Activated naive CD4-positive, alpha-beta T cell (primary cell): ENCODE measurements around the gene RBM10.
"Not testable (repeated sequence)": the region's sequence is repeated elsewhere in the genome, so short reads cannot be mapped to it uniquely, and the experiment has no call there.

Experiments
- DNase-seq, 4 experiments: peaks; one replicate each; lab custom pipeline; 2025; lab: John Stamatoyannopoulos, UW

RBM10 gene

DNA sequence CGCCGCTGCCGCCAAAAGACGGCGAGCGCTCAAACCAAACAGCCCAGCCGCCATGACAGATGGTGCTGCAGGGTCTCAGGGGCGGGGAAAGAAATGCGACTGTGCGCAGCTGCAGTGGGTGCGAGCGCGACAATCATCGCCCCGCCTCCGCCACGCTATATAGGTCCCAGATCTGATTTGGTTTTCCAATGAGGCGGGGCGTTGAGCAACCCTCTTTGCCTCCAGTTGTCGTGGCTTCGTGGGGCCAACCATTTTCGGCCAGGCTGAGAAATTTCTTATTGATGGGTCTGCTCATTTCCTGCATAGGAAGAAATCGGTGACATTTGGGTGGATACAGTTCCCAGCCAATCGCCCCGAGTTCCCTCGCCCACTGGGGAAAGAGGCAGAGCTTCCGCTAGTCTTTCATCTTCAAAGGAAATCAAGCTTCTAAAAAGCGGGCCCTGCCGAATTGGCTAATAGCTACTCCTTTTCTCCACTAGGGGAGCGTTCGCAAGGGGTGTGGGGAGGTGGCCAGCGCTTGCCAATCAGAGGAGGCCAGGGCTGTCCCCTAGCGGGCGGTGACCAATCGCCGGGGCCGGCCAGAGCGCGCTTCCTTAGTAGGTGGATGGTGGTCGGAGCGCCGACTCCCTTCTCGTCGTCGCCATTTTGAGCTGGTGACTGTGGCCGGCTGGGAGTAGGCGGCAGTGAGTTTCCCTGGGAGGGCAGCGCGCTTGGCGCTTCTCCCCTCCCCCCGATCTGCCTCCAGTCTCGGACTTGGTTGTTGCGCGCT is at the start of gene RBM10, which contains the start of gene NDUFB11:
TSS of gene RBM10 (plus strand) at position 596 of the 769 bp plus-strand sequence. CDS start 2,261 bp downstream, outside the sequence.
TSS of gene NDUFB11 (minus strand) at position 77 of the 769 bp plus-strand sequence. CDS start at position 54, 23 bp downstream.
- peak; percentile 62 to 77 (median 66) for DNase-seq

- no peak for DNase-seq
Observed at GRCh38 chrX:47097018-47097417, 48.0 kb upstream of the RBM10 start.

- no peak for DNase-seq
Observed at GRCh38 chrX:47098338-47099094, 46.5 kb upstream of the RBM10 start.

GRCh38 chrX:47101206-47101605 is 43.8 kb upstream of the RBM10 start:
- DNase-seq: no peak

GRCh38 chrX:47110936-47111615 is 33.9 kb upstream of the RBM10 start:
- DNase-seq: not testable (repeated sequence)

- DNase-seq: no peak
Observed at GRCh38 chrX:47112316-47112954, 32.6 kb upstream of the RBM10 start.

DNA sequence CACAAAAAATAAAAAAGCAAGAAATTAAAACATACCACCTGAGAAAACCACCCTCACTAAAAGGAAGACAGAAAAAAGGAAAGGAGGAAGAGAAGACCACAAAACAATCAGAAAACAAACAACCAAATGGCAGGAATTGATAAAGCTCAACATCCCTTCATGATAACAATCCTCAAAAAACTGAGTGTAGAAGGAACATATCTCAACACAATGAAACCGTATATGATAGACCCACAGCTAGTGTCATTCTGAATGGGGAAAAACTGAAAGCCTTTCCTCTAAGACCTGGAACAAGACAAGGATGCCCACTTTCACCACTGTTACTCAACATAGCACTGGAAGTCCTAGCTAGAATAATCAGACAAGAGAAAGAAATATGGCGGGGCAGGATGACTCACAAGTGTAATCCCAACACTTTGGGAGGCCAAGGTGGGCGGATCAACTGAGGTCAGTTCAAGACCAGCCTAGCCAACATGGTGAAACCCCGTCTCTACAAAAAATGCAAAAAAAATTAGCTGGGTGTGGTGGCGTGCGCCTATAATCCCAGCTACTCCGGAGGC is 28.4 kb upstream of the RBM10 start:
- not testable (repeated sequence) for DNase-seq

DNA sequence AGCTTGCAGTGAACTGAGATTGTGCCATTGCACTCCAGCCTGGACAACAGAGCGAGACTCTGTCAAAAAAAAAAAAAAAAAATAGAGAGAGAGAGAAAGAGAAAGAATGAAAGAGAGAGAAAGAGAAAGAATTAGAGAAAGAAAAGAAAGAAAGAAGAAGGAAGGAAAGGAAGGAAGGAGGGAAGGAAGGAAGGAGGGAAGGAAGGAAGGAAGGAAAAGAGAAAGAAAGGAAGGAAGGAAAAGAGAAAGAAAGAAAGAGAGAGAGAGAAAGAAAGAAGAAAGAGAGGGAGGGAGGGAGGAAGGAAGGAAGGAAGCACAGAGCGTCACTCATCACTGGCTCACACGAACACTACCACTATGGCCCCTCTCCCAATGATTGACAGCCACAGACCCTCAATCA is 20.6 kb upstream of the RBM10 start:
- not testable (repeated sequence) for DNase-seq

- DNase-seq: peak; percentile 57 to 79 (median 70)
Observed at GRCh38 chrX:47129157-47129898, 15.7 kb upstream of the RBM10 start.

DNA sequence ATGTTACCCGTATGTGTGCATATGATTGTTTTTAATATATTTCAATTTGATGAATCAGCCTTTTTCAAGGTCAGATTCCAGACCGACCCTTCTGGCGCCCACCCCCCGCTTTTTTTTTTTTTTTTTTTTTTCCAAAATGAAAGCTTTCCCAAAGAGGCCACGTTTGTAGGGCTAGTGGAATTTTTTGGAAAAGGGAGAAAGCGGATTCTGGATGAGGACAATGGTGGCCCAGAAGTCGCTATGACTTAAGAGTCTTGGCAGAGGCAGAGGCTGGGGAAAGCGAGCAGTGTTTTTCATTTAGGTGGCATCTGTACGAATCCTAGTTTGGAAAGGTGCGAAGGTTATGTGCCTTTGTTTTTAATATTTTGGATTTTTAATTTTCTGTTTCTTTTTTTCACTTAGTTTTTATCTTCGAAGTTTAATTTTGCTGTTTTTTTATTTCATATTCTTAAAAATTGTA is 15.1 kb upstream of the RBM10 start:
- no peak for DNase-seq

- no peak for DNase-seq
Observed at GRCh38 chrX:47133493-47133892, 11.5 kb upstream of the RBM10 start.

DNA sequence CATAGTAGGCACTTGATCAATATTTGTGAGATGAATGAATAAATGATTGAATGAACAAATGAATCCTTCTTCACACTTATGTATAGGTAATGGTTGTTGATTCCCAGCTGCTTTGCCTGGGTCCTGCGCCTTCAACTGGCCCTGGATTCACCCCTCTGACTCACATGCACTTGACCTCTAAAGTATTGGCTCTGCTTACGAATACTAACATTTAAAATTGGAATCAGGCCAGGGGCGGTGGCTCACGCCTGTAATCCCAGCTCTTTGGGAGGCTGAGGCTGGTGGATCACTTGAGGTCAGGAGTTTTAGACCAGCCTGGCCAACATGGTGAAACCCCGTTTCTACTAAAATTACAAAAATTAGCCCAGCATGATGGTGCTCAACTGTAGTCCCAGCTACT is 9.4 kb upstream of the RBM10 start:
- DNase-seq: not testable (repeated sequence)

- DNase-seq: no peak
Observed at GRCh38 chrX:47138171-47138570, 6.8 kb upstream of the RBM10 start.

- peak in 1 of 4 experiments; percentile 45 for DNase-seq
Observed at GRCh38 chrX:47143894-47144625, 961 bp upstream of the RBM10 start.

- DNase-seq: peak in 1 of 4 experiments; percentile 57
Observed at GRCh38 chrX:47145395-47146120, 537 bp downstream of the RBM10 start.

GRCh38 chrX:47146121-47146935 is 1.3 kb downstream of the RBM10 start:
- no peak for DNase-seq

- no peak for DNase-seq
Observed at GRCh38 chrX:47146936-47147859, 2.2 kb downstream of the RBM10 start.
